Gastrocnemius medialis (tissue), 4 donors: ENCODE results near the gene PLCL2. TPM values are rescaled to one million over a fixed set of nuclear protein-coding genes. Genes with fewer than 3 reads are reported as not detected.

Experiments
- ATAC-seq, 2 donors: fragments of 150-250 bp; one replicate each; pipeline ENCODE4 v1.9.1; 2016
- DNase-seq, 2 donors: peaks; one replicate each; pipeline ENCODE4 v3.0.0-alpha.2; 2019
- H3K27ac ChIP-seq, 4 donors: fragments of 200-600 bp; sonication (generic); 1 replicate in 1 of 4; 2 replicates in 3 of 4; pipeline ENCODE4 v1.5.1; 2016 to 2018; ENCODE audit warnings: mild to moderate bottlenecking in 2 of 4, moderate library complexity in 1 of 4
- H3K27me3 ChIP-seq, 3 donors: fragments of 200-600 bp; sonication (generic) in 2 of 3; 1 replicate in 1 of 3; 2 replicates in 2 of 3; pipeline versions ENCODE4 v1.5.1 to v1.6.0; 2016 to 2019; ENCODE audit warnings: mild to moderate bottlenecking in 1 of 3, moderate library complexity in 1 of 3
- H3K36me3 ChIP-seq, 2 donors: fragments of 200-600 bp; sonication (generic) in 1 of 2; one replicate each; pipeline ENCODE4 v1.5.1; 2017 to 2018
- H3K4me1 ChIP-seq, 2 donors: fragments of 200-600 bp; sonication (generic) in 1 of 2; one replicate each; pipeline ENCODE4 v1.5.1; 2016 to 2017; ENCODE audit warnings: mild to moderate bottlenecking in 2 of 2
- H3K4me3 ChIP-seq, 4 donors: fragments of 200-600 bp; sonication (generic) in 3 of 4; 1 replicate in 1 of 4; 2 replicates in 3 of 4; pipeline ENCODE4 v1.5.1; 2016 to 2019; ENCODE audit warnings: mild to moderate bottlenecking in 2 of 4
- H3K9me3 ChIP-seq, 3 donors: fragments of 200-600 bp; sonication (generic) in 2 of 3; 1 replicate in 1 of 3; 2 replicates in 2 of 3; pipeline ENCODE4 v1.5.1; 2016 to 2019
- CTCF ChIP-seq, 5 experiments: fragments of 450-650 bp in 3 of 5; fragments of 200-600 bp in 2 of 5; sonication (generic) in 2 of 5; IDR thresholded peaks in 4 of 5; conservative IDR thresholded peaks in 1 of 5; 1 replicate in 4 of 5; 2 replicates in 1 of 5; pipeline ENCODE4 v1.5.1; 2016 to 2019; ENCODE audit warnings: antibody characterized with exemption in 5 of 5, mild to moderate bottlenecking in 3 of 5, moderate library complexity in 3 of 5
- POLR2A ChIP-seq, 2 donors: fragments of 450-650 bp; IDR thresholded peaks; one replicate each; pipeline ENCODE4 v1.6.1; 2017; ENCODE audit warnings: antibody characterized with exemption in 2 of 2, mild to moderate bottlenecking in 2 of 2, moderate library complexity in 2 of 2
- in situ Hi-C, 4 donors: fragments of 200-750 bp; cut with MboI; loops; one replicate each; pipeline versions ENCODE4 v1.15.0 to v1.8.0; 2017; ENCODE audit warnings: low sequenced_read_pairs in 4 of 4
- intact Hi-C: fragments of 100-400 bp; cut with DNase I; formaldehyde crosslinking; loops from one replicate; pipeline ENCODE4 v1.15.1; 2023; ENCODE audit warnings: low total_unique reads
- total RNA-seq, 4 donors: library from RNA; depleted of rRNA; stranded (reverse); fragments of >200 nt; gene quantifications; one replicate each; pipeline versions ENCODE4 v1.1.0 to v1.2.3, GENCODE V29; 2016

The PLCL2 gene
- total RNA-seq, 4 donors from 2014 or later = 23.9 to 37.2 (median 32.7) TPM

- Histone ChIP-seq H3K27ac (peak overlapping the region; percentile 7 to 54 (median 24)), H3K4me1 (peaks cover 57 to 70% of the 10 kb centered on the region in 2 donors), H3K36me3 (no peaks in the 10 kb centered on the region), H3K4me3 (no peak overlapping the region), H3K9me3 (no peaks in the 10 kb centered on the region), H3K27me3 (no peaks in the 10 kb centered on the region)
- ATAC-seq (peak; percentile 45 to 55), DNase-seq (no peak)
- TF ChIP-seq POLR2A (IDR thresholded peaks at IDR 0.05) (no peak), CTCF (IDR thresholded peaks at IDR 0.05 in 4 of 5, conservative IDR thresholded peaks at IDR 0.05 in 1 of 5) (no peak)
- in situ Hi-C loops (no loop called here), intact Hi-C loops (loop anchor here (5.0 kb wide), 1 partner anchor 339 kb away; no protein-coding TSS in a partner anchor)
Observed at GRCh38 chr3:16940769-16941700, 56.3 kb downstream of the PLCL2 start.

- Histone ChIP-seq H3K4me3 (no peak overlapping the region), H3K9me3 (no peaks in the 10 kb centered on the region), H3K27me3 (no peaks in the 10 kb centered on the region), H3K27ac (peak overlapping the region in 3 of 4 donors; percentile 4 to 15 (median 6)), H3K36me3 (no peaks in the 10 kb centered on the region), H3K4me1 (peaks cover 38 to 58% of the 10 kb centered on the region in 2 donors)
- DNase-seq (no peak), ATAC-seq (no peak)
- TF ChIP-seq POLR2A (IDR thresholded peaks at IDR 0.05) (no peak), CTCF (IDR thresholded peaks at IDR 0.05 in 4 of 5, conservative IDR thresholded peaks at IDR 0.05 in 1 of 5) (no peak)
- intact Hi-C loops = loop anchor here (5.0 kb wide), 1 partner anchor 341 kb away; no protein-coding TSS in a partner anchor
- in situ Hi-C loops = no loop called here
Observed at GRCh38 chr3:16942955-16943354, 58.2 kb downstream of the PLCL2 start.

- in situ Hi-C loops (no loop called here), intact Hi-C loops (loop anchor here (5.0 kb wide), 1 partner anchor 342 kb away; no protein-coding TSS in a partner anchor)
- Histone ChIP-seq H3K4me1 (peaks cover 34 to 56% of the 10 kb centered on the region in 2 donors), H3K36me3 (no peaks in the 10 kb centered on the region), H3K9me3 (no peaks in the 10 kb centered on the region), H3K4me3 (no peak overlapping the region), H3K27me3 (no peaks in the 10 kb centered on the region), H3K27ac (peak overlapping the region in 1 of 4 donors; percentile 15)
- TF ChIP-seq CTCF (IDR thresholded peaks at IDR 0.05 in 4 of 5, conservative IDR thresholded peaks at IDR 0.05 in 1 of 5) (no peak), POLR2A (IDR thresholded peaks at IDR 0.05) (no peak)
- ATAC-seq (no peak), DNase-seq (no peak)
Observed at GRCh38 chr3:16943857-16944256, 59.1 kb downstream of the PLCL2 start.

GRCh38 chr3:16944356-16944755 is 59.6 kb downstream of the PLCL2 start:
- ATAC-seq = no peak
- Histone ChIP-seq H3K36me3 (no peaks in the 10 kb centered on the region), H3K27me3 (no peaks in the 10 kb centered on the region), H3K4me3 (no peak overlapping the region), H3K9me3 (no peaks in the 10 kb centered on the region), H3K4me1 (peaks cover 36 to 56% of the 10 kb centered on the region in 2 donors), H3K27ac (no peak overlapping the region)
- in situ Hi-C loops (no loop called here), intact Hi-C loops (loop anchor here (5.0 kb wide), 1 partner anchor 342 kb away; no protein-coding TSS in a partner anchor)
- DNase-seq = no peak
- TF ChIP-seq POLR2A (IDR thresholded peaks at IDR 0.05) (no peak), CTCF (IDR thresholded peaks at IDR 0.05 in 4 of 5, conservative IDR thresholded peaks at IDR 0.05 in 1 of 5) (no peak)
